Vagina (tissue), 2 donors: ENCODE results near the gene FGF10. TPM values are rescaled to one million over a fixed set of nuclear protein-coding genes. Genes with fewer than 3 reads are reported as not detected.

Experiments used
- DNase-seq, 2 donors: peaks; one replicate each; pipeline ENCODE4 v3.0.0-alpha.2; 2017; ENCODE audit errors: extremely low spot score in 2 of 2
- H3K27ac ChIP-seq: fragments of 200-600 bp; sonication (generic); one replicate; pipeline ENCODE4 v1.5.1; 2019
- H3K27me3 ChIP-seq: fragments of 200-600 bp; sonication (generic); one replicate; pipeline ENCODE4 v1.5.1; 2019
- H3K36me3 ChIP-seq, 2 donors: fragments of 200-600 bp; sonication (generic); one replicate each; pipeline ENCODE4 v1.5.1; 2017 to 2019
- H3K4me1 ChIP-seq: fragments of 200-600 bp; sonication (generic); one replicate; pipeline ENCODE4 v1.5.1; 2019
- H3K4me3 ChIP-seq, 2 donors: fragments of 200-600 bp; sonication (generic); 1 replicate in 1 of 2; 2 replicates in 1 of 2; pipeline ENCODE4 v1.5.1; 2016 to 2019
- H3K9me3 ChIP-seq: fragments of 200-600 bp; sonication (generic); one replicate; pipeline ENCODE4 v1.5.1; 2019
- POLR2A ChIP-seq, 2 donors: fragments of 450-650 bp; IDR thresholded peaks; one replicate each; pipeline ENCODE4 v1.6.1; 2017; ENCODE audit warnings: antibody characterized with exemption in 2 of 2, mild to moderate bottlenecking in 2 of 2, moderate library complexity in 2 of 2
- POLR2AphosphoS5 ChIP-seq, 2 donors: sonication (generic); formaldehyde crosslinking; IDR thresholded peaks; one replicate each; pipeline ENCODE4 v1.9.0; 2017; ENCODE audit warnings: antibody characterized with exemption in 2 of 2, mild to moderate bottlenecking in 2 of 2, low read depth in 1 of 2; ENCODE audit not compliant: insufficient read depth in 1 of 2
- intact Hi-C: fragments of 100-400 bp; cut with DNase I; formaldehyde crosslinking; loops from one replicate; pipeline ENCODE4 v1.15.1; 2023
- total RNA-seq: library from RNA; depleted of rRNA; stranded (reverse); fragments of >200 nt; gene quantifications from one replicate; pipeline ENCODE4 v1.2.3, GENCODE V29; 2016
- TF ChIP-seq, protein P1 (sequence below), 3 experiments: fragments of 450-650 bp in 2 of 3; fragments of 200-600 bp in 1 of 3; sonication (generic) in 1 of 3; IDR thresholded peaks; one replicate each; pipeline ENCODE4 v1.5.1; 2017 to 2019; ENCODE audit warnings: antibody characterized with exemption in 3 of 3, mild to moderate bottlenecking in 2 of 3, moderate library complexity in 2 of 3

Gene FGF10
- total RNA-seq, 1 donor from 2014 or later = 41.3 TPM

- H3K4me1 ChIP-seq = peaks cover 7% of the 10 kb centered on the region
- peak overlapping the region; percentile 88 for H3K27ac ChIP-seq
- TF ChIP-seq, protein P1, sequence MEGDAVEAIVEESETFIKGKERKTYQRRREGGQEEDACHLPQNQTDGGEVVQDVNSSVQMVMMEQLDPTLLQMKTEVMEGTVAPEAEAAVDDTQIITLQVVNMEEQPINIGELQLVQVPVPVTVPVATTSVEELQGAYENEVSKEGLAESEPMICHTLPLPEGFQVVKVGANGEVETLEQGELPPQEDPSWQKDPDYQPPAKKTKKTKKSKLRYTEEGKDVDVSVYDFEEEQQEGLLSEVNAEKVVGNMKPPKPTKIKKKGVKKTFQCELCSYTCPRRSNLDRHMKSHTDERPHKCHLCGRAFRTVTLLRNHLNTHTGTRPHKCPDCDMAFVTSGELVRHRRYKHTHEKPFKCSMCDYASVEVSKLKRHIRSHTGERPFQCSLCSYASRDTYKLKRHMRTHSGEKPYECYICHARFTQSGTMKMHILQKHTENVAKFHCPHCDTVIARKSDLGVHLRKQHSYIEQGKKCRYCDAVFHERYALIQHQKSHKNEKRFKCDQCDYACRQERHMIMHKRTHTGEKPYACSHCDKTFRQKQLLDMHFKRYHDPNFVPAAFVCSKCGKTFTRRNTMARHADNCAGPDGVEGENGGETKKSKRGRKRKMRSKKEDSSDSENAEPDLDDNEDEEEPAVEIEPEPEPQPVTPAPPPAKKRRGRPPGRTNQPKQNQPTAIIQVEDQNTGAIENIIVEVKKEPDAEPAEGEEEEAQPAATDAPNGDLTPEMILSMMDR (IDR thresholded peaks at IDR 0.05) = no peak
- intact Hi-C loops = no loop called here
- no peaks in the 10 kb centered on the region for H3K27me3 ChIP-seq
- H3K9me3 ChIP-seq = no peaks in the 10 kb centered on the region
- H3K36me3 ChIP-seq = no peaks in the 10 kb centered on the region
- no peak for DNase-seq
- peak overlapping the region; percentile 50 to 53 for H3K4me3 ChIP-seq
Measured at GRCh38 chr5:44387921-44388320, 1.3 kb downstream of the FGF10 start.

DNA sequence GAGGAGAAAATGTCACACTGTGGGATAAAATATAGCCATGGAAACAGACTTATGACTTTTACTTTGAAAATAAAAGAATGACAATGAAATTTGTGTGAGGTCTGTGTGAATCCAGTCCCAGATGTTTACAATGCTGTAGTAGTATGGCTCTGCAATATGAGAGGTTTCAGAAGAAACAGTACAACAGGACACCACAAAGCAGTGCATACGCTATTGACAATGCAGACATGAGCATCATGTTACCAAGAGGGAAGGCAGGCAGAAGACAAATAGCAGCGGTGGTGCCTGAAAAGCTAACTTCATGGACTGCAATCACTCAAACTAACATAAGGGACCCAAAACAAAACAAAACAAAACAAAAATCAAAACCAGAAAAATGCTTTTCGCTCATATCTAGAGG is 1.8 kb downstream of the FGF10 start:
- intact Hi-C loops = no loop called here
- peak overlapping the region; percentile 88 for H3K27ac ChIP-seq
- no peaks in the 10 kb centered on the region for H3K36me3 ChIP-seq
- peaks cover 7% of the 10 kb centered on the region for H3K4me1 ChIP-seq
- H3K4me3 ChIP-seq = peak overlapping the region; percentile 50 to 53
- no peak for DNase-seq
- H3K9me3 ChIP-seq = no peaks in the 10 kb centered on the region
- H3K27me3 ChIP-seq = no peaks in the 10 kb centered on the region
- TF ChIP-seq POLR2AphosphoS5 (IDR thresholded peaks at IDR 0.05; ENCODE audit: insufficient read depth in 1 of 2, low read depth in 1 of 2) = no peak
- TF ChIP-seq, protein P1 (IDR thresholded peaks at IDR 0.05) = no peak
- no peak for TF ChIP-seq POLR2A (IDR thresholded peaks at IDR 0.05)

- DNase-seq = no peak
- no peaks in the 10 kb centered on the region for H3K36me3 ChIP-seq
- TF ChIP-seq, protein P1 (IDR thresholded peaks at IDR 0.05) = no peak
- TF ChIP-seq POLR2AphosphoS5 (IDR thresholded peaks at IDR 0.05; ENCODE audit: insufficient read depth in 1 of 2, low read depth in 1 of 2) = no peak
- no peak for TF ChIP-seq POLR2A (IDR thresholded peaks at IDR 0.05)
- H3K4me3 ChIP-seq = peak overlapping the region; percentile 50 to 53
- intact Hi-C loops = no loop called here
- peaks cover 10% of the 10 kb centered on the region for H3K4me1 ChIP-seq
- H3K27me3 ChIP-seq = no peaks in the 10 kb centered on the region
- H3K9me3 ChIP-seq = no peaks in the 10 kb centered on the region
- peak overlapping the region; percentile 20 for H3K27ac ChIP-seq
Measured at GRCh38 chr5:44385291-44385900, 3.8 kb downstream of the FGF10 start.

DNA sequence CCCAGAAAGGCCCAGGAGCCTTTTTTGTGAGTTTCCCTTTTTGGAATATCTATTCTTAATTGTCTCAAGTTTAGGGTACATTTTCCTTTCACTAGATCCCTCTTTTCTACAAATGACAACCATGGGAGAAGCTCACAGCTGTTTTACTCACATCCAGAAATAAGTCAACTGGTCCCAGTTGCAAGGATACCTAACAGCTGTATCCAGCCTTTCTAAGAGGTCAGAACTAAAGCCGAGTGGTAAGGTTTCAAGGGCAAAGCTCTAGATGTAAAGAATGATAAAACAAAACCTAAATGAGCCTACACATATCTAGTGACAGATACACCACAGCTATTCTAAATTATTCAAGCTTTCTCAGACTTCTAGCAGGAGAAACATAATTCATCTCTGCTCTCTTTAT is 4.4 kb downstream of the FGF10 start:
- no peak for DNase-seq
- Histone ChIP-seq H3K27ac (peak overlapping the region; percentile 18), H3K4me3 (peak overlapping the region; percentile 50 to 53), H3K4me1 (peaks cover 8% of the 10 kb centered on the region), H3K9me3 (no peaks in the 10 kb centered on the region), H3K36me3 (no peaks in the 10 kb centered on the region), H3K27me3 (no peaks in the 10 kb centered on the region)
- TF ChIP-seq, protein P1 (IDR thresholded peaks at IDR 0.05) = no peak
- TF ChIP-seq POLR2A (IDR thresholded peaks at IDR 0.05) = no peak
- TF ChIP-seq POLR2AphosphoS5 (IDR thresholded peaks at IDR 0.05; ENCODE audit: insufficient read depth in 1 of 2, low read depth in 1 of 2) = no peak
- intact Hi-C loops = no loop called here

- Histone ChIP-seq H3K27ac (no peak overlapping the region), H3K9me3 (no peaks in the 10 kb centered on the region), H3K27me3 (no peaks in the 10 kb centered on the region), H3K36me3 (no peaks in the 10 kb centered on the region), H3K4me3 (peak overlapping the region in 1 of 2 donors; percentile 50), H3K4me1 (peaks cover 15% of the 10 kb centered on the region)
- intact Hi-C loops = no loop called here
- TF ChIP-seq POLR2A (IDR thresholded peaks at IDR 0.05) (no peak), POLR2AphosphoS5 (IDR thresholded peaks at IDR 0.05; ENCODE audit: insufficient read depth in 1 of 2, low read depth in 1 of 2) (no peak)
- TF ChIP-seq, protein P1 (IDR thresholded peaks at IDR 0.05) = no peak
- no peak for DNase-seq
Measured at GRCh38 chr5:44382894-44383293, 6.3 kb downstream of the FGF10 start.
